PC-3 (cell line): ENCODE results near the gene FAM186B. TPM values are rescaled to one million over a fixed set of nuclear protein-coding genes. Genes with fewer than 3 reads are reported as not detected.
"Not testable (repeated sequence)": the region's sequence is repeated elsewhere in the genome, so short reads cannot be mapped to it uniquely, and the experiment has no call there.

Experiments
- ATAC-seq: fragments of 200-7000 bp; cut with Tn5 transposase; 2 replicates; pipeline ENCODE4 v1.9.1; 2020; ENCODE audit warnings: mild to moderate bottlenecking, moderate library complexity
- Bru-seq: library from RNA; stranded (reverse); fragments of 400-500 nt; gene quantifications from one replicate; lab custom pipeline; 2021; lab: Mats Ljungman, UMichigan
- BruChase-seq, 2 experiments: library from RNA; stranded (reverse); fragments of 400-500 nt; gene quantifications; one replicate each; lab custom pipeline; 2021; lab: Mats Ljungman, UMichigan
- BruUV-seq: library from RNA; stranded (reverse); fragments of 400-500 nt; replicated peaks from 2 replicates; lab custom pipeline; 2021; lab: Mats Ljungman, UMichigan
- CTCF ChIA-PET: fragments of 300-600 bp; sonication (Branson Sonifier 250); formaldehyde crosslinking; loops from one replicate; lab custom pipeline; 2022; ENCODE audit warnings: antibody characterized with exemption; lab: Charles Lee
- POLR2A ChIA-PET: fragments of 300-600 bp; sonication (Branson Sonifier 250); formaldehyde crosslinking; loops from one replicate; lab custom pipeline; 2022; ENCODE audit warnings: antibody characterized with exemption; ENCODE audit not compliant: unreplicated experiment; lab: Charles Lee
- DNase-seq: peaks from one replicate; pipeline ENCODE4 v3.0.0-alpha.2; 2015
- H2AFZ ChIP-seq: fragments of 300-600 bp; sonication (generic); 2 replicates; pipeline ENCODE4 v1.6.0; 2016; ENCODE audit warnings: antibody characterized with exemption, low read length
- H3F3A ChIP-seq: fragments of 300-600 bp; sonication (generic); one replicate; pipeline ENCODE4 v1.6.0; 2017; ENCODE audit warnings: antibody characterized with exemption, low read length, control low read depth, mild to moderate bottlenecking; ENCODE audit not compliant: unreplicated experiment
- H3K27ac ChIP-seq: fragments of 300-600 bp; sonication (generic); 2 replicates; pipeline ENCODE4 v1.5.1; 2016; ENCODE audit warnings: mild to moderate bottlenecking, low read length
- H3K27me3 ChIP-seq: fragments of 300-600 bp; sonication (generic); 2 replicates; pipeline ENCODE4 v1.6.1; 2016; ENCODE audit warnings: low read length, mixed read lengths
- H3K36me3 ChIP-seq: fragments of 300-600 bp; sonication (generic); 2 replicates; pipeline ENCODE4 v1.6.1; 2016; ENCODE audit warnings: low read depth, mixed run types, low read length, mixed read lengths
- H3K4me1 ChIP-seq: fragments of 300-600 bp; sonication (generic); 2 replicates; pipeline ENCODE4 v1.5.1; 2016; ENCODE audit warnings: low read length; ENCODE audit not compliant: insufficient read depth
- H3K4me2 ChIP-seq: fragments of 300-600 bp; sonication (generic); 2 replicates; pipeline ENCODE4 v1.6.0; 2016; ENCODE audit warnings: low read length
- H3K4me3 ChIP-seq: fragments of 300-600 bp; sonication (generic); 2 replicates; pipeline ENCODE4 v1.5.1; 2016; ENCODE audit warnings: mild to moderate bottlenecking, low read length, mixed read lengths
- H3K79me2 ChIP-seq: fragments of 300-600 bp; sonication (generic); 2 replicates; pipeline ENCODE4 v1.6.1; 2017; ENCODE audit warnings: low read length, mixed read lengths
- H3K9ac ChIP-seq: fragments of 300-600 bp; sonication (generic); 2 replicates; pipeline ENCODE4 v1.6.0; 2016; ENCODE audit warnings: mild to moderate bottlenecking, low read length
- H3K9me2 ChIP-seq: fragments of 300-600 bp; sonication (generic); replicated peaks from 2 replicates; pipeline ENCODE4 v1.6.1; 2016; ENCODE audit warnings: mixed run types, low read length, mixed read lengths
- H3K9me3 ChIP-seq: fragments of 300-600 bp; sonication (generic); 2 replicates; pipeline ENCODE4 v1.6.1; 2016; ENCODE audit warnings: low read length, mixed read lengths
- H4K20me1 ChIP-seq: fragments of 300-600 bp; sonication (generic); 2 replicates; pipeline ENCODE4 v1.6.1; 2016; ENCODE audit warnings: low read length, mixed read lengths
- CTCF ChIP-seq: fragments of 300-600 bp; sonication (generic); conservative IDR thresholded peaks from 2 replicates; pipeline ENCODE4 v1.5.1; 2017; ENCODE audit warnings: antibody characterized with exemption, low read depth, mild to moderate bottlenecking, low read length
- EZH2 ChIP-seq: fragments of 300-600 bp; sonication (generic); IDR thresholded peaks from one replicate; pipeline ENCODE4 v1.6.1; 2017; ENCODE audit warnings: antibody characterized with exemption, mild to moderate bottlenecking, low read length; ENCODE audit not compliant: unreplicated experiment
- EZH2phosphoT487 ChIP-seq: fragments of 300-600 bp; sonication (generic); IDR thresholded peaks from 2 replicates; pipeline ENCODE4 v1.6.1; 2018; ENCODE audit warnings: mild to moderate bottlenecking, antibody characterized with exemption, low read length, borderline replicate concordance
- intact Hi-C: fragments of 100-400 bp; cut with micrococcal nuclease; formaldehyde crosslinking; loops from 2 replicates; pipeline ENCODE4 v1.9.0; 2023
- long read RNA-seq: library from polyadenylated mRNA; unstranded; transcript quantifications from one replicate; pipeline ENCODE4 v2.0.0, GENCODE V29; 2021; ENCODE audit not compliant: unreplicated experiment
- total RNA-seq: library from RNA; depleted of rRNA; stranded (reverse); fragments of >200 nt; gene quantifications from 2 replicates; pipeline ENCODE4 v1.2.3, GENCODE V29; 2014; rRNA removed

The FAM186B gene
- total RNA-seq: 0.80 and 1.1 TPM in 2 replicates
- Bru-seq, nascent RNA: percentile 21 among the genes with signal in this experiment
- percentile 37 among the genes with signal in this experiment for BruChase-seq, experiment 1, labeled RNA remaining after a 6-hour chase
- percentile 27 among the genes with signal in this experiment for BruChase-seq, experiment 2, labeled RNA remaining after a 2-hour chase
- long read RNA-seq, partial matches to known transcripts: 0 of 1 reads
- long read RNA-seq, other reads (novel, unspliced or antisense): 1 of 1 reads

GRCh38 chr12:49605539-49605938, at the start of gene FAM186B:
Gene FAM186B (minus strand): TSS chr12:49605639. CDS start chr12:49605477, 162 bp downstream.
- H4K20me1 ChIP-seq, ATAC-seq, H3K27ac ChIP-seq, H2AFZ ChIP-seq, H3K4me1 ChIP-seq, H3K9ac ChIP-seq, H3F3A ChIP-seq, CTCF ChIA-PET, H3K9me2 ChIP-seq, POLR2A ChIA-PET, H3K4me2 ChIP-seq, H3K9me3 ChIP-seq, BruUV-seq, H3K27me3 ChIP-seq, DNase-seq, H3K79me2 ChIP-seq, H3K36me3 ChIP-seq, intact Hi-C loops, H3K4me3 ChIP-seq: not testable (repeated sequence)

GRCh38 chr12:49654715-49655114, 49.3 kb upstream of the FAM186B start:
- Histone ChIP-seq H3K9me2 (no peaks in the 10 kb centered on the region), H3K27me3 (no peaks in the 10 kb centered on the region), H2AFZ (no peak overlapping the region), H3K79me2 (no peaks in the 10 kb centered on the region), H3F3A (no peaks in the 10 kb centered on the region), H3K9ac (no peak overlapping the region), H3K4me3 (no peak overlapping the region), H3K9me3 (no peaks in the 10 kb centered on the region), H3K4me1 (no peaks in the 10 kb centered on the region), H3K36me3 (no peaks in the 10 kb centered on the region), H4K20me1 (no peaks in the 10 kb centered on the region), H3K27ac (no peak overlapping the region), H3K4me2 (no peak overlapping the region)
- no peak for DNase-seq
- ChIA-PET POLR2A (no interaction called here), CTCF (interaction anchor here (0.6 to 0.9 kb wide), 2 partner anchors 32 to 87 kb away, joined by 3 to 5 read pairs; partner anchors contain the start of gene TMBIM6)
- ATAC-seq: no peak
- intact Hi-C loops: no loop called here
- TF ChIP-seq EZH2phosphoT487 (no peak), CTCF (no peak), EZH2 (no peak)
- BruUV-seq: no TSS peak

- ChIA-PET POLR2A (no interaction called here), CTCF (interaction anchor here (0.7 kb wide), 1 partner anchor 9 kb away, joined by 3 read pairs; no protein-coding TSS in a partner anchor)
- TF ChIP-seq EZH2: no peak
- TF ChIP-seq CTCF: no peak
- TF ChIP-seq EZH2phosphoT487: no peak
- Histone ChIP-seq H4K20me1 (no peaks in the 10 kb centered on the region), H3K4me2 (no peak overlapping the region), H3K9me2 (no peaks in the 10 kb centered on the region), H3K4me3 (no peak overlapping the region), H3K4me1 (no peaks in the 10 kb centered on the region), H3K27ac (no peak overlapping the region), H3K9me3 (no peaks in the 10 kb centered on the region), H3K9ac (no peak overlapping the region), H3K79me2 (no peaks in the 10 kb centered on the region), H3F3A (no peaks in the 10 kb centered on the region), H3K27me3 (no peaks in the 10 kb centered on the region), H3K36me3 (no peaks in the 10 kb centered on the region), H2AFZ (no peak overlapping the region)
- BruUV-seq: no TSS peak
- DNase-seq (no peak), ATAC-seq (no peak)
- intact Hi-C loops: no loop called here
These were observed 47.6 kb upstream of the FAM186B start for GRCh38 chr12:49652921-49653520.
